ENCODE measurements around the gene HCN3. TPM values are rescaled to one million over a fixed set of nuclear protein-coding genes. Genes with fewer than 3 reads are reported as not detected.

Gene HCN3
- total and polyA plus RNA-seq, 2 of the 8 experiments (the other 6 are each of a cell fraction or from before 2014, with no cell fraction given): 6.4 to 7.3 TPM

GRCh38 chr1:155313261-155313660 is 36.0 kb downstream of the HCN3 start:
- H3K79me2 ChIP-seq (ENCODE audit: control insufficient read depth in 1 of 2, insufficient read depth in 2 of 2, low read length in 2 of 2): peaks cover 8 to 36% of the 10 kb centered on the region in 2 experiments
- ChIA-PET POLR2A (ENCODE audit: partially characterized antibody) (interaction anchor here (1.3 to 1.7 kb wide), 3 partner anchors 7 to 47 kb away, joined by 4 to 7 read pairs (median 6); partner anchors contain the start of gene RUSC1), CTCF (ENCODE audit: partially characterized antibody) (interaction anchor here (2.6 kb wide), 1 partner anchor 63 kb away, joined by 15 read pairs; no protein-coding TSS in a partner anchor)
- peaks cover 16% of the 10 kb centered on the region; the same call in 1 of the 2 replicates for H3K79me1 ChIP-seq (ENCODE audit: low read depth, low read length)
- H3K4me1 ChIP-seq (replicated peaks in 1 of 4; ENCODE audit: control insufficient read depth in 3 of 4, insufficient read depth in 4 of 4, low read length in 3 of 4): peaks cover 0 to 6% (median 4%) of the 10 kb centered on the region in 4 experiments; a peak in 5 of 7 replicates
- H3K9me3 ChIP-seq (ENCODE audit: insufficient read depth in 2 of 2, low read depth in 1 of 2, low read length in 1 of 2): no peaks in the 10 kb centered on the region
- H3K23me2 ChIP-seq (ENCODE audit: low read depth, low read length): peaks cover 8% of the 10 kb centered on the region
- peaks cover 8 to 46% (median 26%) of the 10 kb centered on the region in 4 experiments; a peak in 7 of 8 replicates for H3K36me3 ChIP-seq (ENCODE audit: control insufficient read depth in 2 of 4, insufficient read depth in 4 of 4, low read length in 3 of 4)
- no peak overlapping the region for H3K4me3 ChIP-seq (ENCODE audit: extremely low read depth in 1 of 4, insufficient read depth in 2 of 4, low read depth in 3 of 4, low read length in 4 of 4)
- H3K18ac ChIP-seq (ENCODE audit: extremely low read depth, low read length): no peak overlapping the region
- H4K91ac ChIP-seq (replicated peaks; ENCODE audit: insufficient read length, low read length): no peak overlapping the region
- no peak overlapping the region; the same call in 1 of the 2 replicates for H2BK20ac ChIP-seq (ENCODE audit: low read length)
- no peak overlapping the region for H3K14ac ChIP-seq (ENCODE audit: insufficient read length)
- 87% methylated on average over 8 of the region's 8 CpGs; no CpG with 5 or more reads in 1 of the 2 experiments for WGBS, 2 experiments (ENCODE audit: extremely low coverage in 1 of 2, insufficient coverage in 1 of 2, insufficient read length in 1 of 2, insufficient replicate concordance in 2 of 2, low coverage in 1 of 2, low lambda C conversion rate in 2 of 2, missing lambda C conversion rate in 1 of 2)
- no peak for FAIRE-seq
- no peak overlapping the region; the same call in 1 of the 2 replicates for H3K27ac ChIP-seq (ENCODE audit: low read depth, low read length)
- H3K27me3 ChIP-seq (replicated peaks in 1 of 4; ENCODE audit: control insufficient read depth in 3 of 4, extremely low read depth in 1 of 4, insufficient read depth in 3 of 4, low read length in 3 of 4): no peaks in the 10 kb centered on the region
- no peak overlapping the region for H3K4me2 ChIP-seq (ENCODE audit: insufficient read depth in 1 of 2, low read depth in 2 of 2, low read length in 2 of 2)
- H3K23ac ChIP-seq (ENCODE audit: insufficient read length): no peak overlapping the region
- TF ChIP-seq GTF2F1 (IDR thresholded peaks at IDR 0.05; ENCODE audit: borderline replicate concordance, low read depth, low read length) (no peak), TEAD4 (IDR thresholded peaks at IDR 0.05; ENCODE audit: low read depth, low read length) (no peak), SIX5 (IDR thresholded peaks at IDR 0.05; ENCODE audit: low read depth, low read length) (no peak), EZH2 (IDR thresholded peaks at IDR 0.05; ENCODE audit: low read depth, low read length, severe bottlenecking) (no peak)
- H4K5ac ChIP-seq (ENCODE audit: insufficient read length, low read depth, low read length): no peak overlapping the region
- H2BK12ac ChIP-seq (ENCODE audit: low read depth, low read length): no peak overlapping the region
- H2BK15ac ChIP-seq (ENCODE audit: low read length): no peak overlapping the region
- no peak overlapping the region for H3K9ac ChIP-seq (replicated peaks in 1 of 4; ENCODE audit: extremely low read depth in 1 of 4, low read depth in 3 of 4, low read length in 3 of 4)
- H3K4ac ChIP-seq (replicated peaks; ENCODE audit: insufficient read length, low read depth, low read length): no peak overlapping the region
- peak overlapping the region; percentile 30; the same call in 1 of the 2 replicates for H2BK5ac ChIP-seq (ENCODE audit: low read depth, low read length)
- H2AK5ac ChIP-seq (ENCODE audit: low read depth, low read length): no peak overlapping the region
- DNase-seq (ENCODE audit: low read depth in 1 of 2, low spot score in 2 of 2): no peak
- peaks cover 10 to 31% of the 10 kb centered on the region in 2 experiments for H4K20me1 ChIP-seq (replicated peaks in 1 of 2; ENCODE audit: control insufficient read depth in 1 of 2, insufficient read depth in 2 of 2, low read length in 2 of 2)
- no peak overlapping the region for H2AFZ ChIP-seq (ENCODE audit: low read length)
- H4K8ac ChIP-seq (ENCODE audit: extremely low read depth, insufficient read depth, low read length): no peak overlapping the region
- no peak overlapping the region for H3K56ac ChIP-seq (replicated peaks; ENCODE audit: insufficient read length, low read depth, low read length)
- H2BK120ac ChIP-seq (replicated peaks; ENCODE audit: low read depth, low read length): no peak overlapping the region

All from H1 (cell line).